Endothelial cell of umbilical vein (primary cell): ENCODE results near the gene MOB3A. TPM values are rescaled to one million over a fixed set of nuclear protein-coding genes. Genes with fewer than 3 reads are reported as not detected.

Source experiments
- BruUV-seq: library from RNA; stranded (reverse); fragments of 400-500 nt; replicated peaks from 2 replicates; lab custom pipeline; 2021; lab: Mats Ljungman, UMichigan
- CTCF ChIA-PET: fragments of 300-600, 350-600 bp; sonication (Branson Sonifier 250); formaldehyde crosslinking; loops from one replicate; lab custom pipeline; 2021; ENCODE audit warnings: antibody characterized with exemption, inconsistent platforms; lab: Charles Lee
- POLR2A ChIA-PET: fragments of 300-600, 350-600 bp; sonication (Branson Sonifier 250); formaldehyde crosslinking; loops from one replicate; lab custom pipeline; 2021; ENCODE audit warnings: antibody characterized with exemption, inconsistent platforms; lab: Charles Lee
- DNase-seq: peaks from one replicate; pipeline ENCODE4 v3.0.0-alpha.2; 2011; ENCODE audit warnings: low read depth, low spot score
- FAIRE-seq: peaks from 2 replicates; lab custom pipeline; 2011; peaks lifted over from hg19 to GRCh38; lab: Jason Lieb, UNC
- H2AFZ ChIP-seq: 2 replicates; pipeline ENCODE4 v1.6.0; 2012; ENCODE audit warnings: low read depth, low read length, control low read depth, inconsistent platforms
- H3K27ac ChIP-seq: 2 replicates; pipeline ENCODE4 v1.5.1; 2011; ENCODE audit warnings: low read depth, mild to moderate bottlenecking, control low read depth, low read length, moderate library complexity; ENCODE audit not compliant: insufficient read depth
- H3K27me3 ChIP-seq, 2 experiments: 2 replicates each; pipeline versions ENCODE4 v1.6.0 to v1.6.1; 2011; ENCODE audit warnings: low read length in 2 of 2, mixed read lengths in 1 of 2; ENCODE audit not compliant: control insufficient read depth in 2 of 2, insufficient read depth in 2 of 2
- H3K36me3 ChIP-seq, 2 experiments: 2 replicates in 1 of 2; 3 replicates in 1 of 2; pipeline ENCODE4 v1.5.1; 2011; ENCODE audit warnings: low read length in 2 of 2, mild to moderate bottlenecking in 1 of 2, moderate library complexity in 1 of 2; ENCODE audit not compliant: control insufficient read depth in 2 of 2, insufficient read depth in 2 of 2; ENCODE audit errors: extremely low read depth in 1 of 2
- H3K4me1 ChIP-seq: 3 replicates; pipeline ENCODE4 v1.5.1; 2011; ENCODE audit warnings: mild to moderate bottlenecking, low read length; ENCODE audit not compliant: control insufficient read depth, insufficient read depth; ENCODE audit errors: extremely low read depth
- H3K4me2 ChIP-seq: 2 replicates; pipeline ENCODE4 v1.6.1; 2011; ENCODE audit warnings: low read length, control low read depth, mixed read lengths; ENCODE audit not compliant: insufficient read depth
- H3K4me3 ChIP-seq, 3 experiments: fragments of 200-600 bp in 1 of 3; sonication (generic), shearing (Covaris generic) in 1 of 3; replicated peaks in 1 of 3; 2 replicates each; pipeline ENCODE4 v1.5.1; 2011 to 2016; ENCODE audit warnings: control low read depth in 3 of 3, low read length in 3 of 3, mild to moderate bottlenecking in 2 of 3, inconsistent platforms in 1 of 3, low read depth in 1 of 3, moderate library complexity in 1 of 3; ENCODE audit not compliant: insufficient read depth in 1 of 3
- H3K79me2 ChIP-seq: 2 replicates; pipeline ENCODE4 v1.6.0; 2012; ENCODE audit warnings: low read length, inconsistent platforms; ENCODE audit not compliant: control insufficient read depth, insufficient read depth
- H3K9ac ChIP-seq: replicated peaks from 2 replicates; pipeline ENCODE3; 2011; ENCODE audit warnings: low read length, control low read depth; ENCODE audit not compliant: insufficient read depth; ENCODE audit errors: extremely low read depth
- H3K9me1 ChIP-seq: replicated peaks from 3 replicates; pipeline ENCODE4 v1.6.0; 2011; ENCODE audit warnings: mild to moderate bottlenecking, low read length; ENCODE audit not compliant: control insufficient read depth, insufficient read depth; ENCODE audit errors: extremely low read depth
- H3K9me3 ChIP-seq: replicated peaks from 2 replicates; pipeline ENCODE4 v1.5.1; 2012; ENCODE audit warnings: low read length, inconsistent platforms; ENCODE audit not compliant: control insufficient read depth, insufficient read depth
- H4K20me1 ChIP-seq: replicated peaks from 2 replicates; pipeline ENCODE3; 2011; ENCODE audit warnings: mild to moderate bottlenecking, low read length; ENCODE audit not compliant: control insufficient read depth, insufficient read depth; ENCODE audit errors: extremely low read depth
- EZH2 ChIP-seq: IDR thresholded peaks from 2 replicates; pipeline ENCODE4 v1.6.1; 2012; ENCODE audit warnings: borderline replicate concordance, low read depth, mild to moderate bottlenecking, moderate library complexity, low read length, inconsistent platforms; ENCODE audit not compliant: severe bottlenecking
- FOS ChIP-seq: IDR thresholded peaks from 2 replicates; pipeline ENCODE4 v1.6.1; 2011; ENCODE audit warnings: mild to moderate bottlenecking, low read length, moderate library complexity, borderline replicate concordance; ENCODE audit not compliant: insufficient read depth
- GATA2 ChIP-seq: IDR thresholded peaks from 2 replicates; pipeline ENCODE4 v1.7.0; 2011; ENCODE audit warnings: low read depth, mild to moderate bottlenecking, moderate library complexity, mixed read lengths, low read length; ENCODE audit not compliant: insufficient read length, insufficient read depth
- JUN ChIP-seq: IDR thresholded peaks from 2 replicates; pipeline ENCODE4 v1.6.1; 2011; ENCODE audit warnings: borderline replicate concordance, low read depth; ENCODE audit not compliant: insufficient read length, insufficient read depth
- MYC ChIP-seq: IDR thresholded peaks from one replicate; pipeline ENCODE4 v1.6.1; 2011; ENCODE audit warnings: mild to moderate bottlenecking, low read depth, low read length
- POLR2A ChIP-seq: IDR thresholded peaks from 2 replicates; pipeline ENCODE4 v1.6.1; 2012; ENCODE audit warnings: low read depth, mild to moderate bottlenecking, control low read depth, low read length
- dilution Hi-C: fragments of 300-500 bp; cut with MboI; formaldehyde crosslinking; loops from one replicate; pipeline ENCODE4 v1.15.0; 2019; ENCODE audit warnings: low sequenced_read_pairs; ENCODE audit not compliant: extremely low pct_ligation_motif_present
- intact Hi-C: fragments of 100-400 bp; cut with micrococcal nuclease; formaldehyde crosslinking; loops from one replicate; pipeline ENCODE4 v1.10.0; 2022
- polyA plus RNA-seq, 4 experiments: library from polyadenylated mRNA; depleted of rRNA in 3 of 4; stranded (reverse) in 3 of 4; unstranded in 1 of 4; fragments of >200 nt; gene quantifications; 2 replicates each; pipeline versions ENCODE4 v1.2.1 to v1.2.3, GENCODE V29; 2011 to 2012; ENCODE audit warnings: missing spikeins in 1 of 4
- total RNA-seq: library from RNA; stranded (reverse); gene quantifications from 2 replicates; pipeline ENCODE4 v1.2.3, GENCODE V29; 2021
- TF ChIP-seq, protein P1 (sequence below): IDR thresholded peaks from 2 replicates; pipeline ENCODE4 v1.6.1; 2011; ENCODE audit not compliant: insufficient read depth, insufficient read length

Gene MOB3A
- total and polyA plus RNA-seq, 2 donors (not counting 3 experiments of a cell fraction or from before 2014, with no cell fraction given) = 46.5 to 59.7 TPM

DNA sequence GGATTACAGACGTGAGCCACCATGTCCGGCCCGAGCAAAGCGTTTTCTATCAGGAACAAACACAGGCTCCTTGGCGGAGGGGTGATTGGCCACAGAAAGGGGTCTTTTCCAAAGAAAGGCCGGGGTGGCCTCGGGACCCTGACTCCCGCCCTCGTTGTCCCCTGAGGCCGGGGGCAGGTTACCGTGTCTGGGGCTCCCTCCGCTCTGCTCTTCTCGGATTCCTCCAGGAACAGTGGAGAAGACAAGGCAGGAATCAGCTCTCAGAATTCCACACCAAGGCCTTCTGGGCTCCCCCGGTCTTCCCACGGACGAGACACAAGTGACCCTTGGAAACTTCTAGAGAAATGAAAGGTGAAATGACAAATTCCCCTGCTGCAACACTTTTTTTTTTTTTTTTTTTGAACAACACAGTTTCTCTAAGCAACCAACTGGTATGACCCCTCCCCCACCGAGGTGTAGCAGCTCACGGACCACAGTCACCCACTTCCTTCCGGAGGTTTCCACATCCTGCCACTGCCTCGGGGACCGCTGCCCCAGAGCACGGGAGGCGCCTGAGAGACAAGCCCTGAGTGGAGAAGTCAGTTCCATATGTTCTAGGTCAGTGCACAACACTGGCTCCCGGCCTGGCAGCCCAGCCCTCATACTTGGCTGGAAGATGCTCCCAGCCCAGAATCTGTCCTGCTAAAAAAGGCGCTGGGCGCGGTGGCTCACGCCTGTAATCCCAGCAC lies 11.0 kb downstream of the MOB3A start:
- H3K79me2 ChIP-seq = peaks cover 30% of the 10 kb centered on the region
- peak; percentile 92 for FAIRE-seq
- H3K4me1 ChIP-seq = peaks cover 26% of the 10 kb centered on the region
- H4K20me1 ChIP-seq = no peaks in the 10 kb centered on the region
- no peaks in the 10 kb centered on the region for H3K9me1 ChIP-seq
- TF ChIP-seq FOS (peak; percentile 46), MYC (no peak), GATA2 (no peak), POLR2A (peak; percentile 13)
- H3K9ac ChIP-seq = no peak overlapping the region
- H3K27ac ChIP-seq = peak overlapping the region; percentile 79
- H3K4me3 ChIP-seq = no peak overlapping the region
- H3K36me3 ChIP-seq = peaks cover 0 to 2% of the 10 kb centered on the region in 2 experiments
- BruUV-seq = no TSS peak
- peak; percentile 34 for DNase-seq
- CTCF ChIA-PET = interaction anchor here (1.1 to 1.8 kb wide), 2 partner anchors 15 to 231 kb away, joined by 4 to 6 read pairs; no protein-coding TSS in a partner anchor
- peak overlapping the region; percentile 50 for H3K4me2 ChIP-seq
- H2AFZ ChIP-seq = no peak overlapping the region
- dilution Hi-C loops (no loop called here), intact Hi-C loops (loop anchor here (1.0 kb wide), 1 partner anchor 11 kb away; the partner anchor contains the start of genes IZUMO4 and MOB3A)
- no peaks in the 10 kb centered on the region for H3K27me3 ChIP-seq
- no peaks in the 10 kb centered on the region for H3K9me3 ChIP-seq
- POLR2A ChIA-PET = interaction anchor here (0.7 kb wide), 1 partner anchor 28 kb away, joined by 9 read pairs; no protein-coding TSS in a partner anchor

DNA sequence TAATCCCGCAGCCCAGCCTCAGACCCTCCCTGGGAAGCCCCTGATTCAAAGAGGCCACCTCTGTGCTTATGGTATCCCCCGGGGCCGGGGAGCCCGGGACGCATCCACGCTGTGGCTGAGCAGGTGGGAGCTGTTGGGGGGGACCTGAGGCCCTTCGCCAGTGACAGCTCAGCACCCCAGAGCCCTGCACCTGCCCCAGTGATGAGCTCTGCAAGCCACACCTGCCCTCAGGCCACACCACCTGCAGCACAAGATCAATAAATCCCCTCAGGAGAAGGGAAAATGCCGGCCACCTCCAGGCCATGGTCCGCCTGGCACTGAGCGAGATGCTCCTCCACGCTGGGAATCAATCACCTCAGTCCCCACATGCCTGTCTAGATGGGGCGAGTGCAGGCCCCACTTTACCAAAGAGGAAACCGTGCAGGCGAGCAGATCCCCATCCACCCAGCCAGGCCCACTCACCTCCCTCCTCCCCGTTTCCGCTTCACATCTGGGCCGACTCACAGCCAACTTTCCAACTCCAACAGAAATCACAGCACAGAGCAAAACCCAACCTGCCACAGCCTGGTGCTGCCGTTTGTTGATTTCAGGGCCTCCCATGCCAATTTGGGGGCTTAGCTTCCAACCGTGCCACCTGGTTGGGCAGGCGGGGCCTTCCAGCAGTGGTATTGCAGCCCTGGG lies 12.8 kb downstream of the MOB3A start:
- intact Hi-C loops (no loop called here), dilution Hi-C loops (no loop called here)
- DNase-seq = no peak
- Histone ChIP-seq H3K4me2 (no peak overlapping the region), H3K79me2 (peaks cover 21% of the 10 kb centered on the region), H3K4me3 (no peak overlapping the region), H2AFZ (no peak overlapping the region), H3K9me1 (no peaks in the 10 kb centered on the region), H3K4me1 (peaks cover 11% of the 10 kb centered on the region), H3K27ac (no peak overlapping the region), H3K9me3 (no peaks in the 10 kb centered on the region), H3K9ac (no peak overlapping the region), H3K27me3 (no peaks in the 10 kb centered on the region), H3K36me3 (peaks cover 2 to 7% of the 10 kb centered on the region in 2 experiments), H4K20me1 (no peaks in the 10 kb centered on the region)
- no peak for FAIRE-seq
- TF ChIP-seq POLR2A (no peak), EZH2 (no peak), JUN (no peak)
- TF ChIP-seq, protein P1, sequence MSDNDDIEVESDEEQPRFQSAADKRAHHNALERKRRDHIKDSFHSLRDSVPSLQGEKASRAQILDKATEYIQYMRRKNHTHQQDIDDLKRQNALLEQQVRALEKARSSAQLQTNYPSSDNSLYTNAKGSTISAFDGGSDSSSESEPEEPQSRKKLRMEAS = no peak
- BruUV-seq = no TSS peak
- ChIA-PET POLR2A (no interaction called here), CTCF (interaction anchor here (1.1 to 1.8 kb wide), 2 partner anchors 13 to 14 kb away, joined by 3 to 6 read pairs; no protein-coding TSS in a partner anchor)
